K562 (cell line): ENCODE data around the gene PHEX.

ENCODE experiments used
- CTCF ChIP-seq, 3 experiments: IDR thresholded peaks in 2 of 3; conservative IDR thresholded peaks in 1 of 3; 2 replicates each; pipeline ENCODE4 v1.5.1; 2011 to 2012; ENCODE audit warnings: low read length in 3 of 3, mild to moderate bottlenecking in 3 of 3, control low read depth in 2 of 3, improper control_type of control experiment in 1 of 3, inconsistent platforms in 1 of 3, low read depth in 1 of 3, mixed read lengths in 1 of 3, moderate library complexity in 1 of 3; ENCODE audit not compliant: insufficient read depth in 2 of 3
- E2F1 ChIP-seq: sonication (generic); formaldehyde crosslinking; IDR thresholded peaks from 2 replicates; pipeline ENCODE4 v1.8.1; 2023; ENCODE audit warnings: mild to moderate bottlenecking, missing genetic modification reagents, moderate library complexity
- ETV6 ChIP-seq, 3 experiments: fragments of 150-350 bp in 1 of 3; sonication (generic) in 1 of 3; formaldehyde crosslinking in 1 of 3; IDR thresholded peaks; 2 replicates each; pipeline versions ENCODE4 v1.6.1 to v1.8.0; 2014 to 2022; ENCODE audit warnings: borderline replicate concordance in 2 of 3, low read depth in 2 of 3, antibody characterized with exemption in 1 of 3, low read length in 1 of 3, mild to moderate bottlenecking in 1 of 3, missing genetic modification reagents in 1 of 3
- EZH2 ChIP-seq: IDR thresholded peaks from 2 replicates; pipeline ENCODE4 v1.6.1; 2012; ENCODE audit warnings: low read depth, mild to moderate bottlenecking, inconsistent platforms, low read length, borderline replicate concordance
- IRF2 ChIP-seq: sonication (generic); formaldehyde crosslinking; IDR thresholded peaks from 2 replicates; pipeline ENCODE4 v1.8.1; 2022; ENCODE audit warnings: mild to moderate bottlenecking, missing genetic modification reagents
- MYC ChIP-seq, 2 experiments: fragments of 250-450 bp in 1 of 2; sonication (Bioruptor Pico) in 1 of 2; IDR thresholded peaks; 2 replicates each; pipeline versions ENCODE4 v1.5.1 to v1.6.1; 2012 to 2021; ENCODE audit warnings: low read depth in 2 of 2, borderline replicate concordance in 1 of 2, improper control_type of control experiment in 1 of 2, low read length in 1 of 2, mild to moderate bottlenecking in 1 of 2, moderate library complexity in 1 of 2
- NFIC ChIP-seq: fragments of 450-650 bp; IDR thresholded peaks from 2 replicates; pipeline ENCODE4 v1.6.1; 2017; ENCODE audit warnings: mild to moderate bottlenecking, inconsistent platforms
- NR2C1 ChIP-seq, 2 experiments: fragments of 450-650 bp; IDR thresholded peaks; 2 replicates each; pipeline ENCODE4 v1.6.1; 2017; ENCODE audit warnings: mild to moderate bottlenecking in 2 of 2, antibody characterized with exemption in 1 of 2, inconsistent platforms in 1 of 2, missing compliant biosample characterization in 1 of 2, missing genetic modification characterization in 1 of 2
- PKNOX1 ChIP-seq: fragments of 450-650 bp; IDR thresholded peaks from 2 replicates; pipeline ENCODE4 v1.6.1; 2016
- PML ChIP-seq: IDR thresholded peaks from 2 replicates; pipeline ENCODE4 v1.6.1; 2012; ENCODE audit warnings: low read length, inconsistent platforms
- SIN3B ChIP-seq: fragments of 450-650 bp; IDR thresholded peaks from 2 replicates; pipeline ENCODE4 v1.6.1; 2017; ENCODE audit warnings: low read depth, mild to moderate bottlenecking, moderate library complexity
- ZNF274 ChIP-seq: IDR thresholded peaks from 2 replicates; pipeline ENCODE4 v1.6.1; 2011; ENCODE audit warnings: low read depth, mild to moderate bottlenecking, low read length, moderate library complexity, borderline replicate concordance

- TF ChIP-seq MYC (IDR thresholded peaks at IDR 0.05; ENCODE audit: low read depth, low read length) (no peak), MYC (CRISPR knock-in tag; IDR thresholded peaks at IDR 0.05; ENCODE audit: borderline replicate concordance, low read depth) (no peak), NR2C1 (IDR thresholded peaks at IDR 0.05) (no peak), NR2C1 (tag; IDR thresholded peaks at IDR 0.05) (no peak), PKNOX1 (no peak), CTCF (IDR thresholded peaks at IDR 0.05 in 2 of 3, conservative IDR thresholded peaks at IDR 0.05 in 1 of 3; ENCODE audit: insufficient read depth in 2 of 3, low read depth in 1 of 3, low read length in 3 of 3) (no peak), PML (no peak), EZH2 (no peak), NFIC (no peak), SIN3B (no peak), IRF2 (CRISPR knock-in tag) (no peak), ZNF274 (no peak), ETV6 (IDR thresholded peaks at IDR 0.05; ENCODE audit: borderline replicate concordance in 1 of 2, low read depth in 2 of 2, low read length in 1 of 2) (no peak), ETV6 (CRISPR knock-in tag; IDR thresholded peaks at IDR 0.05; ENCODE audit: borderline replicate concordance) (no peak), E2F1 (no peak)
Observed at GRCh38 chrX:22063284-22063683, 31.2 kb downstream of the PHEX start.
